H1 (cell line): ENCODE results near the gene EPHB6. TPM values are rescaled to one million over a fixed set of nuclear protein-coding genes. Genes with fewer than 3 reads are reported as not detected.
A peak's percentile ranks its signal among the peaks of the same experiment; 100 is the strongest.

Experiments used
- CTCF ChIA-PET: fragments of 300-600 bp; sonication (Branson Sonifier 250); formaldehyde crosslinking; loops from one replicate; lab custom pipeline; 2021; ENCODE audit not compliant: partially characterized antibody; lab: Charles Lee
- POLR2A ChIA-PET: fragments of 300-600 bp; sonication (Branson Sonifier 250); formaldehyde crosslinking; loops from one replicate; lab custom pipeline; 2021; ENCODE audit warnings: inconsistent platforms; ENCODE audit not compliant: partially characterized antibody; lab: Charles Lee
- DNase-seq, 2 experiments: peaks; one replicate each; pipeline versions ENCODE4 v3.0.0 to v3.0.0-alpha.2; 2010 to 2022; ENCODE audit warnings: low spot score in 2 of 2, low read depth in 1 of 2, mixed read lengths in 1 of 2
- FAIRE-seq: peaks from 2 replicates; lab custom pipeline; 2011; peaks lifted over from hg19 to GRCh38; lab: Jason Lieb, UNC
- H2AFZ ChIP-seq: 2 replicates; pipeline ENCODE4 v1.8.1; 2012; ENCODE audit warnings: low read length, inconsistent platforms
- H2AK5ac ChIP-seq: 2 replicates; pipeline ENCODE4 v1.6.1; 2013; ENCODE audit warnings: low read depth, low read length
- H2BK120ac ChIP-seq: replicated peaks from 2 replicates; pipeline ENCODE3; 2013; ENCODE audit warnings: low read depth, low read length, inconsistent platforms
- H2BK12ac ChIP-seq: 2 replicates; pipeline ENCODE4 v1.6.1; 2013; ENCODE audit warnings: low read depth, low read length
- H2BK15ac ChIP-seq: 2 replicates; pipeline ENCODE4 v1.6.1; 2013; ENCODE audit warnings: low read length
- H2BK20ac ChIP-seq: 2 replicates; pipeline ENCODE4 v1.6.1; 2013; ENCODE audit warnings: low read length
- H2BK5ac ChIP-seq: 2 replicates; pipeline ENCODE4 v1.6.1; 2013; ENCODE audit warnings: low read depth, low read length
- H3K14ac ChIP-seq: 2 replicates; pipeline ENCODE4 v1.6.1; 2013; ENCODE audit warnings: inconsistent platforms; ENCODE audit not compliant: insufficient read length
- H3K18ac ChIP-seq: 2 replicates; pipeline ENCODE4 v1.6.1; 2013; ENCODE audit warnings: low read length; ENCODE audit errors: extremely low read depth
- H3K23ac ChIP-seq: 2 replicates; pipeline ENCODE4 v1.6.1; 2013; ENCODE audit warnings: inconsistent platforms; ENCODE audit not compliant: insufficient read length
- H3K23me2 ChIP-seq: 2 replicates; pipeline ENCODE4 v1.6.1; 2013; ENCODE audit warnings: low read depth, low read length
- H3K27ac ChIP-seq: 2 replicates; pipeline ENCODE4 v1.6.1; 2011; ENCODE audit warnings: low read depth, low read length, inconsistent platforms
- H3K27me3 ChIP-seq, 4 experiments: replicated peaks in 1 of 4; 1 replicate in 1 of 4; 2 replicates in 3 of 4; pipeline versions ENCODE4 v1.6.1 to v1.8.1; 2011 to 2013; ENCODE audit warnings: low read length in 3 of 4, mild to moderate bottlenecking in 3 of 4, inconsistent platforms in 2 of 4, mixed read lengths in 2 of 4, moderate library complexity in 1 of 4; ENCODE audit not compliant: control insufficient read depth in 3 of 4, insufficient read depth in 3 of 4; ENCODE audit errors: extremely low read depth in 1 of 4
- H3K36me3 ChIP-seq, 4 experiments: 2 replicates each; pipeline versions ENCODE4 v1.6.1 to v1.8.1; 2011 to 2013; ENCODE audit warnings: mild to moderate bottlenecking in 4 of 4, low read length in 3 of 4, moderate library complexity in 2 of 4, control low read depth in 1 of 4, inconsistent platforms in 1 of 4; ENCODE audit not compliant: insufficient read depth in 4 of 4, control insufficient read depth in 2 of 4
- H3K4ac ChIP-seq: replicated peaks from 2 replicates; pipeline ENCODE3; 2013; ENCODE audit warnings: low read length, low read depth, mixed read lengths, inconsistent platforms; ENCODE audit not compliant: insufficient read length
- H3K4me1 ChIP-seq, 4 experiments: replicated peaks in 1 of 4; 1 replicate in 1 of 4; 2 replicates in 3 of 4; pipeline versions ENCODE4 v1.6.1 to v1.8.1; 2011 to 2013; ENCODE audit warnings: low read length in 3 of 4, inconsistent platforms in 2 of 4, mixed read lengths in 1 of 4; ENCODE audit not compliant: insufficient read depth in 4 of 4, control insufficient read depth in 3 of 4
- H3K4me2 ChIP-seq, 2 experiments: 2 replicates each; pipeline versions ENCODE4 v1.6.1 to v1.8.1; 2011 to 2013; ENCODE audit warnings: low read depth in 2 of 2, low read length in 2 of 2, control low read depth in 1 of 2, inconsistent platforms in 1 of 2, mild to moderate bottlenecking in 1 of 2; ENCODE audit not compliant: insufficient read depth in 1 of 2
- H3K4me3 ChIP-seq, 4 experiments: fragments of 200-600, 300-600 bp in 1 of 4; sonication (generic), shearing (Covaris generic), sonication (Bioruptor Twin) in 1 of 4; 2 replicates each; pipeline versions ENCODE4 v1.5.1 to v1.8.1; 2011 to 2016; ENCODE audit warnings: low read length in 4 of 4, low read depth in 3 of 4, control low read depth in 2 of 4, inconsistent platforms in 2 of 4, mild to moderate bottlenecking in 2 of 4, mixed read lengths in 1 of 4, moderate library complexity in 1 of 4; ENCODE audit not compliant: insufficient read depth in 2 of 4; ENCODE audit errors: extremely low read depth in 1 of 4
- H3K56ac ChIP-seq: replicated peaks from 2 replicates; pipeline ENCODE3; 2013; ENCODE audit warnings: low read depth, mild to moderate bottlenecking, mixed read lengths, low read length, inconsistent platforms; ENCODE audit not compliant: insufficient read length
- H3K79me1 ChIP-seq: 2 replicates; pipeline ENCODE4 v1.6.1; 2013; ENCODE audit warnings: low read depth, low read length, control low read depth
- H3K79me2 ChIP-seq, 2 experiments: 2 replicates each; pipeline versions ENCODE4 v1.6.1 to v1.8.1; 2012 to 2013; ENCODE audit warnings: low read length in 2 of 2, mild to moderate bottlenecking in 2 of 2, inconsistent platforms in 1 of 2; ENCODE audit not compliant: insufficient read depth in 2 of 2, control insufficient read depth in 1 of 2
- H3K9ac ChIP-seq, 4 experiments: replicated peaks in 1 of 4; 1 replicate in 1 of 4; 2 replicates in 3 of 4; pipeline versions ENCODE4 v1.6.1 to v1.8.1; 2011 to 2013; ENCODE audit warnings: low read depth in 3 of 4, low read length in 3 of 4, control low read depth in 2 of 4, mild to moderate bottlenecking in 2 of 4, moderate library complexity in 2 of 4, inconsistent platforms in 1 of 4; ENCODE audit errors: extremely low read depth in 1 of 4
- H3K9me3 ChIP-seq, 2 experiments: 2 replicates each; pipeline versions ENCODE4 v1.6.1 to v1.8.1; 2012 to 2013; ENCODE audit warnings: mild to moderate bottlenecking in 2 of 2, moderate library complexity in 2 of 2, control low read depth in 1 of 2, inconsistent platforms in 1 of 2, low read depth in 1 of 2, low read length in 1 of 2, mixed read lengths in 1 of 2; ENCODE audit not compliant: insufficient read depth in 2 of 2
- H4K20me1 ChIP-seq, 2 experiments: replicated peaks in 1 of 2; 2 replicates each; pipeline versions ENCODE3 to v1.8.1; 2011 to 2013; ENCODE audit warnings: inconsistent platforms in 2 of 2, low read length in 2 of 2, mild to moderate bottlenecking in 1 of 2; ENCODE audit not compliant: insufficient read depth in 2 of 2, control insufficient read depth in 1 of 2
- H4K5ac ChIP-seq: 2 replicates; pipeline ENCODE4 v1.6.1; 2013; ENCODE audit warnings: low read length, low read depth, mixed read lengths, inconsistent platforms; ENCODE audit not compliant: insufficient read length
- H4K8ac ChIP-seq: 2 replicates; pipeline ENCODE4 v1.8.0; 2013; ENCODE audit warnings: mild to moderate bottlenecking, moderate library complexity, low read length, inconsistent platforms; ENCODE audit not compliant: insufficient read depth; ENCODE audit errors: extremely low read depth
- H4K91ac ChIP-seq: replicated peaks from 2 replicates; pipeline ENCODE3; 2013; ENCODE audit warnings: low read length, mixed read lengths, inconsistent platforms; ENCODE audit not compliant: insufficient read length
- CHD2 ChIP-seq: IDR thresholded peaks from 2 replicates; pipeline ENCODE4 v1.6.1; 2012; ENCODE audit warnings: low read length, improper control_type of control experiment
- CTCF ChIP-seq, 3 experiments: IDR thresholded peaks; 1 replicate in 2 of 3; 2 replicates in 1 of 3; pipeline versions ENCODE4 v1.5.1 to v1.6.1; 2011; ENCODE audit warnings: low read length in 3 of 3, mild to moderate bottlenecking in 3 of 3, inconsistent platforms in 2 of 3, low read depth in 1 of 3, moderate library complexity in 1 of 3; ENCODE audit not compliant: insufficient read depth in 1 of 3; ENCODE audit errors: control extremely low read depth in 1 of 3
- WGBS, 2 experiments: shearing (Covaris generic) in 1 of 2; methylation state at CpG; one replicate each; pipeline versions ENCODE4 v1.1.6 to v1.1.7; 2013 to 2015; ENCODE audit warnings: low lambda C conversion rate in 2 of 2, mixed read lengths in 2 of 2, inconsistent platforms in 1 of 2, low coverage in 1 of 2, missing lambda C conversion rate in 1 of 2; ENCODE audit not compliant: insufficient replicate concordance in 2 of 2, insufficient coverage in 1 of 2, insufficient read length in 1 of 2; ENCODE audit errors: extremely low coverage in 1 of 2, missing lambda C conversion rate in 1 of 2; 5-methylcytosine and 5-hydroxymethylcytosine counted together
- polyA plus RNA-seq, 7 experiments: library from polyadenylated mRNA; depleted of rRNA in 3 of 7; stranded (reverse) in 5 of 7; unstranded in 2 of 7; fragments of >200 nt in 5 of 7; fragments of 200-250 nt in 2 of 7; gene quantifications; 1 replicate in 5 of 7; 2 replicates in 1 of 7; 4 replicates in 1 of 7; pipeline versions ENCODE4 v1.2.1 to v1.2.3, GENCODE V29; 2011 to 2013; ENCODE audit warnings: missing spikeins in 2 of 7, mixed read lengths in 2 of 7
- total RNA-seq: library from RNA; stranded (reverse); fragmentation: NEBNext Ultra II Directional; extraction: Animal tissue kit (Norgen Biotek cat#: 25700); gene quantifications from 2 replicates; pipeline ENCODE4 v1.2.1, GENCODE V29; 2021

Gene EPHB6
- total and polyA plus RNA-seq, 2 of the 8 experiments (the other 6 are each of a cell fraction or from before 2014, with no cell fraction given): 19.7 TPM

GRCh38 chr7:142915315-142915714, 60.4 kb downstream of the EPHB6 start:
- no peaks in the 10 kb centered on the region for H4K20me1 ChIP-seq
- no peak overlapping the region for H2BK20ac ChIP-seq
- H2AK5ac ChIP-seq: no peak overlapping the region
- no peak overlapping the region for H3K14ac ChIP-seq
- H3K4me1 ChIP-seq: no peaks in the 10 kb centered on the region
- ChIA-PET POLR2A (no interaction called here), CTCF (interaction anchor here (0.6 to 4.3 kb wide), 15 partner anchors 10 to 556 kb away, joined by 3 to 31 read pairs (median 4); partner anchors contain the start of gene TRPV5)
- H3K56ac ChIP-seq: no peak overlapping the region
- no peaks in the 10 kb centered on the region for H3K79me2 ChIP-seq
- no peak for DNase-seq
- no peak overlapping the region for H2BK15ac ChIP-seq
- no peaks in the 10 kb centered on the region for H3K79me1 ChIP-seq
- H3K9ac ChIP-seq: no peak overlapping the region
- H2AFZ ChIP-seq: no peak overlapping the region
- H3K18ac ChIP-seq: no peak overlapping the region
- H4K91ac ChIP-seq: no peak overlapping the region
- no peak overlapping the region for H2BK5ac ChIP-seq
- H3K27me3 ChIP-seq: no peaks in the 10 kb centered on the region
- no peak for FAIRE-seq
- H4K5ac ChIP-seq: no peak overlapping the region
- no peak overlapping the region for H3K23ac ChIP-seq
- no peaks in the 10 kb centered on the region for H3K9me3 ChIP-seq
- H2BK120ac ChIP-seq: no peak overlapping the region
- no peaks in the 10 kb centered on the region for H3K36me3 ChIP-seq
- H3K4ac ChIP-seq: no peak overlapping the region
- no peak overlapping the region for H4K8ac ChIP-seq
- H3K27ac ChIP-seq: no peak overlapping the region
- H3K4me2 ChIP-seq: no peak overlapping the region
- no peak overlapping the region for H2BK12ac ChIP-seq
- 85% methylated on average over 8 of the region's 8 CpGs; no CpG with 5 or more reads in 1 of the 2 experiments for WGBS, 2 experiments
- TF ChIP-seq CTCF (IDR thresholded peaks at IDR 0.05; ENCODE audit: control extremely low read depth in 1 of 3, insufficient read depth in 1 of 3, low read depth in 1 of 3, low read length in 3 of 3) (peak in 2 of 3 experiments; percentile 8 to 18; a peak in 2 of 4 replicates), CHD2 (no peak)
- H3K4me3 ChIP-seq: no peak overlapping the region
- no peaks in the 10 kb centered on the region for H3K23me2 ChIP-seq
